Left renal pelvis (tissue), 4 donors: ENCODE data around the gene RHOJ. TPM values are rescaled to one million over a fixed set of nuclear protein-coding genes. Genes with fewer than 3 reads are reported as not detected.
"Not testable (repeated sequence)": the region's sequence is repeated elsewhere in the genome, so short reads cannot be mapped to it uniquely, and the experiment has no call there.

Experiments used
- DNase-seq, 4 donors: peaks; one replicate each; pipeline ENCODE4 v3.0.0-alpha.2; 2013; ENCODE audit warnings: low read depth in 4 of 4, low spot score in 3 of 4
- polyA plus RNA-seq, 4 donors: library from polyadenylated mRNA; unstranded; fragments of 120-200 nt; gene quantifications; one replicate each; pipeline ENCODE4 v1.2.1, GENCODE V29; 2013; ENCODE audit not compliant: insufficient read length in 4 of 4

Gene RHOJ
- polyA plus RNA-seq, 4 donors, result 19.5 to 25.0 (median 20.5) TPM

DNA sequence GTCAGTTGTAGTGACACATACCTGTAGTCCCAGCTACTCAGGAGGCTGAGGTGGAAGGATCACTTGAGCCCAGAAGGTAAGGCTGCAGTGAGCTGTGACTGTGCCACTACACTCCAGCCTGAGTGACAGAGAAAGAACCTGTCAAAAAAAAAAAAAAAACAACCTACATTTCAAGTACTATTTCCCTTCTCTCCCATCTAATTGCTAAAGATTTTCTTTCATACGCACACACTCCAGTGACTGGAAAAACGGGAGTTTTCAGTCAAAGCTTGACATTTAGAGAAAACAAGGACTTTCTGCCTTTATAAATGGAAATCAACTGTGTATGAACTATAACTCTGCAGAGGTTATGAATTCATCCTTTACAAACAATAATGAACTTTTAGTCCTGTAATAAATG lies 88.6 kb downstream of the RHOJ start:
- DNase-seq, result no peak

DNA sequence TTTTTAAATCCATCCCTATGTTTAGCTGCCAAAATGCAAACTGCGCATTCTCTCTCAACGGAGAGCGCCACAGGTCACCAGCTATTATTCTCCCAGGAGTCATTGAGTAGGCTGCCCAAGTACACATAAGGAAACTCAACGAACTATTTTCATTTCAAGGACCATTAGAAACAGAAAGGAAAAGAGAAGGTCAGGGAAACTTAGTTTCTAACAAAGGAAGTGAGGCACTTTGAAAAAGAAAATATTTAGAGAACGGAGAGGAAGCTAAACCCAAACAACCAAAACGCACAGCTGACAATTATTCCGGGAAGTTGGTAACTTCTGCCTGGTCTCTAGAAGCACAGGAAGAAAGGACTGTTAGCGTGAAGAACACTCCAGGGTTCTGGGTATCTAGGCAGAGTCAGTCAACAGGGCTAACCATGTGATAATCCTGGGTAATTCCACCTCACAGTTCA lies 91.0 kb downstream of the RHOJ start:
- DNase-seq, result no peak

DNA sequence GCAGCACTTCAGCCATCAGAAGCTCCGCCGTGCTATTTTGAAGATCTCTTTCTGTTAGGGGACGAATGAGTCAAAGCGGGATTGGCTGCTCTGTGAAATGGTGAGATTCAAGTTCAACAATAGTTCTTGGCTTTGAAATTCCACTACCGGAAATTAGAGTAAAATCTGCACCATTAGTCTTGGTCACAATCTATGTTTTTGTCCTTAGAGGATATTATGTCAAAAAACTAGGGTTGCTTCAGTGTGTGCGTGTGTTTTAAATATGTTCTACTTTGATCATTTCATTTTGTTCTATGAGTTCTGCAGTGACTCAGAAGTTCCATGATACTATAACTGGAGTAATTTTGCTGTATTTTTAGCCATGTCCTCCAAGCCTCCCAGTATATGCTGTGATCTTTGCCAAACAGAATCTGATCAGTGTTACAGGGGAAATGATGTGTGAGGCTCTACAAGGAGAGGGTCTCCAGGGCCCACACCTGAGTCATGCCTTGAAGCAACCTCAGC lies 91.9 kb downstream of the RHOJ start:
- DNase-seq, result no peak

DNA sequence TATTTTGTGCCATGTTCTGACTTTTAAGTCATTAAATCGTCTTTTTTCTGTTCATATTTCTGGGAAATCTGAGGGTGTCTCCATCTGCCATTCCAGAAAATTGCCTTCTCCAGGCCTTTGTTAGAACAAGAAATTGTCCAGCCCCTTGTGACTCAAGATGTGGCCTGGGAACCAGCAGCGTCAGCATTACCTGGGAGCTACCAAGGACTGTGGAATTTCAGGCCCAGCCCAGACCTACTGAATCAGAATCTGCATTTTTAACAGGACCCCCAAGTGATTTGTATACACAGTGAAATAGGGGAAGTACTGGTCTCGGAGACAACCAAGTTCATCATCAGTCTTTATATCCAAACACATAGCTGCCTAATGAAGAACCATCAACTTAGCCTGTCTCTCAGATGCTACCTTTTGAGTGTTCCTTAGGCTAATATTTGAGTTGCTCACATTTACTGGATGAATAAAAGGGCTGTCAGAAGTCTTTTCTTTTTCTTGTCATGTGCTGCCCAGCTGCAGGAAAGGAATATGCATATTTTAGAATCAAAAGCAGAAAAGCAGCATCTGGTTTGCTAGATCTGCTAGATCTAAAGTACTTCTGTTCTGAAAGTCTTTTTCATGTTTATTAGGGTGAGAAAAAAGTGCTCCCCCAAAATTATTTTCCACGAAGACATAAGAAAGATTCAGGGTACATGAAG lies 93.3 kb downstream of the RHOJ start:
- no peak for DNase-seq

DNA sequence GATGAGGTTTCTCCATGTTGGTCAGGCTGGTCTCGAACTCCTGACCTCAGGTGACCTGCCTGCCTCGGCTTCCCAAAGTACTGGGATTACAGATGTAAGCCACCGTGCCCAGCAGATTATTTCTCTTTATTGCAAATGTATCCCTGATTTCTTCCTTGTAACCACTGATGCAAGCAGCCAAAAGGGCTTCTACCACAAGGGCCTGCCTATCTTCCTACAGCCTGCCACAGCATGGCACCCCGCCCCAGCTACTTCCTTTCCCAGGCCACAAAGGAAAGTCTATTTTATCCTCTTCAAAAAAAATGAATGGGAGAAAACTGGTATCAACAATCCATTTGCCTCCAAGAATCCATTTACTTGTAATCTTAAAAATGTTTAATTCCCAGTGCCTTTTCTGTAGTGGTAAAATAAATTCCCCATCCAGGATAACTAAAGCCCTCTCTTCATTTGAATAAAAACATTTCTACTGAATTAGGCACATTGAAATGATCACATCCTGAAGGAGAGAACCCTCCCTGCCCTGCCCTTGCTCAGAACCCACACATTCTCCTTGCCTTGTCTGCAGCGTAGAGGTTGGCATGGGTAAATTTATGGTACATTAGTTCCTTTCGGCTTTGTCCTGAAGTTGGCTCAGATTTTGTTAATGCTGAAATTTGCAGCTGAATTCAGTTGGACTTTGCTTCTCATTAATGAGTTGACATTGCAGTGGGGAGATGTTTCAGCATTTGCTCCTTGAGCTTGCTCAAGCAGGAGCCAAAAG lies 95.3 kb downstream of the RHOJ start:
- no peak for DNase-seq

DNA sequence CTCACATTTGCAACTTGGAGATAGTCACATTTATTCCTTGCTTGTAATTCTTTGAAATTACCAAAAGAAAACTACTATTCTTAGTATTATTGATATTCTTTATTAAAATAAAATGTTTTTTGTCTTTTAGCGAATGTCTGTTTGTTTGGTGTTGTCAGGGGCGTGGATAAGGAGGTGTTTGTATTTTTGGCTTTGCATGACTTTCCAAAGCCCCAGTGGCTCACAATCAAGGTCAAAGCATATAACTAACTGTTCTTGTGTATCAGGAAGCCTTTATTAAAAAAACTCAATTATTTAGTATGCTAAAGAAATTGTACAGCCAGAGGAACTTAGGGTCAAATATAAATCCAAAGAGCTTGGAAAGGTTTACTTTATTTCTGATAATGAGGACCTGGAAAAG lies 96.6 kb downstream of the RHOJ start:
- DNase-seq, result no peak

DNA sequence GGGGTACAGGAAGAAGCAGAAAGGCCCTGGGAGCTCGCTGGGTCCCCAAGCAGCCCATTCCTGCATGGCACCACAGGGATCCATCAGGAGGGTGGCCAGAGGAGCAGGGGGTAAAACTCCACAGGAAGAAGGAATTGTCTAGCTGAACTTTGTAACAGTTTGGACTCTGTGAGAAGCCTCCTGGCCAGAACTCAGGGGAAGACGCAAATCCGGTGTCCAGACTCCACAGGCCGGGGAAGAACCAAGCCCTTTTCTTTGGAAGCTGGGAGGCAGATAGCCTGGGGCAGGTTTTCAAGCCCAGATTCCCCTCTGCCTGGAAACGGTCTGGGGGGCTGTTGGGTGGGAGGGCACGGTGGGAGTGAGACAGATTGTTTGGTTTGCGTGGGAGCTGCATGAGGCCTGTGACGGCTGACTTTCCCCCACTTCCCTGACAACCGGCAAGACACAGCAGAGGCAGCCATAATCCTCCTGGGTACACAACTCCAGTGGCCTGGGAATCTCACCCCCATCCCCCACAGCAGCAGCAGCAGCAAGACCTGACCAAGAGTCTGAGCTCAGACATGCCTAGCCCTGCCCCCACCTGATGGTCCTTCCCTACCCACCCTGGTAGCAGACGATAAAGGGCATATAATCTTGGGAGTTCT lies 97.8 kb downstream of the RHOJ start:
- no peak for DNase-seq

DNA sequence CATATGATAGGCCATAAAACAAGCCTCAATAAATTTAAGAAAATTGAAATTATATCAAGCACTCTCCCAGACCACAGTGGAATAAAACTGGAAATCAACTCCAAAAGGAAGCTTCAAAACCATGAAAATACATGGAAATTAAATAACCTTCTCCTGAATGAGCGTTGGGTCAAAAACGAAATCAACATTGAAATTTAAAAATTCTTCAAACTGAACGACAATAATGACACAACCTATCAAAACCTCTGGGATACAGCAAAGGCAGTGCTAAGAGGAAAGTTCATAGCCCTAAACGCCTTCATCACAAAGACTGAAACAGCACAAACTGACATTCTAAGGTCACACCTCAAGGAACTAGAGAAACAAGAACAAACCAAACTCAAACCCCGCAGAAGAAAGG lies 100.2 kb downstream of the RHOJ start:
- not testable (repeated sequence) for DNase-seq

DNA sequence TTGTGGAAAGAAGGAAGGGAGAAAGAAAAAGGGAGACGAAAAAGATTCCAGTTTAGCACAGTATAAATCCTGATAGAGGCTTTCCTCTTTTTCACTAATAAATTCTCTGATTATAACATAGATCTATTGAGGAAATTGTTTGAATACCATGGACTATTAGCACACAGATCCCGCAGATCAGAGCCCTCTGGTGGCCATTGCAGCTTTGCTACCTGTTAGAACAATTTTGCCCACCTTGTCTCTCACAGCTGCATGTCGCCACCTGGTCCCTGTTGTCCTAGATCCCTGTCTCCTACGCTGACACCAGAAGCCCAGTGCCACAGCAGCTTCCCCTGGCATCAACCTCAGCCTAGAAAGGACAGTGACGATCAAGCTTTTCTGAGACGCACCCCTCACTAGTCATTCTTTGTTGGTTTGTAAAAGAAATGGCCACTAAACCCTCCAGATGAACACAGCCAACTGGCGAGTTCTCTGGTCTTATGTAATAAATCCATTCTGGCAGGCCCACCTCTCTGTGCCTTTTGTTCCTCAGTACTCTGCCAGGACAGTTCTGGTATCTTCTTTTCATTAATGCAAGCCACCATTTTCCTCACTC lies 104.6 kb downstream of the RHOJ start:
- DNase-seq, result no peak

DNA sequence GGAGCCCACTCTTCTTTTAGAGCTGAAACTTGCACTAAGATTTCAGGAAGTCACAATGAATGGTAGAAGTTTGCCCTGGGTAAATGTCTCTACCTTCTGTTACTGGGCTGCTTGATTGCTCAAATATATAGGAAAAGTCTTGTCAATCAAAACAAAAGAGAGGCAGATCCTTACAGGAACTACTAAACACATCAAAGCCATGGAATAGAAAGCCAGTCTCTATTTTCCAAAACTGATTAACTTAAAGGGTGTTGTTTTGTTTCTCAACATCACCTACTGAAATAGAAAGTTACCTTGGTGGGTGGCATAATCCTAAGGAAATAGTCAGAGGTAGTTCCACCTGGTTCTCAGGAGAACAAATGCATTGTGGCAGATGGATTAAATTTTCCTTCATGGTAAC lies 114.6 kb downstream of the RHOJ start, which contains the start of gene GPHB5:
Gene GPHB5 (minus strand): TSS at position 101 of the 400 bp plus-strand sequence. CDS start 1,086 bp downstream, outside the sequence.
- DNase-seq, result no peak

DNA sequence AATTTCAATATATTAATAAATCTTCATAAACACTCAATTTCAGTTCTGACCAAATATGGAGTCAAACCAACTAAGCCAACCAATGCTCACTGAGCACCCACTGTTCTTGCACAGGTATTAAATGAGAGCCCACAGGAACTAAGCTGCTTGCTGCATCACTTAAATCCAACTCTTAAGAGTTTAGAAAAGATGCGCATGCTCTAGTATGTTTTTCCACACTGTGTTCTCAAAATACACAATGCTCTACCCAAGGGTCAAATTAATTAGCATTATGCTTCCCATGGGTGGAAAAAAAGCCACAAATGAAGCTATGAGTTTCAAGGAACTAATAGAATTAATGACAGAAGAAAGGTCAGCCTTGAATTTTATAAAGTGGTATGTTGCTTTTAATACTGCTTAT lies 118.2 kb downstream of the RHOJ start:
- DNase-seq, result no peak

DNA sequence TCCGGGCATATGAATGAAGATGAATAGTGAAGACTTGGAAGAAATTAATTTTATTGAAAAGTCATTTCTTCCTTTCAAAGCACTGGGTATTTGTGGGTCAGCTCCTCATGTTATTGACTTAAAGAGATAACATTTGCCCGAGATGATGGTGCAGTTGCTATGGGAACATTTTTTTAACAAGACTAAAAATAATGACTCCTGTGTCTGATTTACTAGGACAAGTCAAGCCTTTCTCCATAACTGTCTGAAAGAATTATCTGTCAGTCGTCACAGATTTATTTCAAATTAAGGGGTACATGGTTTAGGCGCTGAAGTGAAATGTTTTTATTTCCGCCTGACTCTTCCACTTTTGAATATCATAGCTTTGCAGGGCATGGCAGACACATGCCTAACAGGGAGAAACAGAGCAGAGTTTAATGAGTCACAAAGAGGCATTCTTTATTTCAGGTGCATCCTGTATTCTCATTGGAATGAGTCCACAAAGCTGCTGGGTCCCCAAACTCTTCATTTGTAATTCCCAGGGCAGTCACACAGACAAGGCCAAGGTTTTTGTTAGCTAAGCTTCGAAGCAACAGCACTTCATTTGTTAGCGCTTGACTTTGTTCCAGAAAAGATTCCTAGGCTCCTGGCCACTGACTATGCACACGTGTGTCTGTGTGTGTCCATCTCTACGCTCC lies 118.8 kb downstream of the RHOJ start:
- DNase-seq, result no peak

DNA sequence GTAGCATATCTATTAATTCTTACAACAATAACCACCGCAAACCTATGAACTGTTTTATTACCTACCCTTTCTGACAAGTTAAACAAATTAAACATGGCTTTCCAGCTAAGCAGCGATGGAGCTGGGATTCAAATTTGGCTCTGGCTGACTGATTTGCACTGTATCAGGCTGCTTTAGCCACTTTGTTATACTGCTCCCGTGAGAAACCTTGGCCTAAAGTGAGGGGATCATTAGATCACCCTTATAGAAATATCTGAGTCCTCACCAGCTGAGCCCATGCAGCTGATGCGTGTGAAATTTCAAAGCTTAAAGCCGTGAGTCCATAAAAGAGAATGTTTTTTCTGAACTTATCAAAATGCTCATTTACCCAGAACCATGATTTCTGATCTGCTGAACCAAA lies 122.6 kb downstream of the RHOJ start:
- DNase-seq, result no peak

DNA sequence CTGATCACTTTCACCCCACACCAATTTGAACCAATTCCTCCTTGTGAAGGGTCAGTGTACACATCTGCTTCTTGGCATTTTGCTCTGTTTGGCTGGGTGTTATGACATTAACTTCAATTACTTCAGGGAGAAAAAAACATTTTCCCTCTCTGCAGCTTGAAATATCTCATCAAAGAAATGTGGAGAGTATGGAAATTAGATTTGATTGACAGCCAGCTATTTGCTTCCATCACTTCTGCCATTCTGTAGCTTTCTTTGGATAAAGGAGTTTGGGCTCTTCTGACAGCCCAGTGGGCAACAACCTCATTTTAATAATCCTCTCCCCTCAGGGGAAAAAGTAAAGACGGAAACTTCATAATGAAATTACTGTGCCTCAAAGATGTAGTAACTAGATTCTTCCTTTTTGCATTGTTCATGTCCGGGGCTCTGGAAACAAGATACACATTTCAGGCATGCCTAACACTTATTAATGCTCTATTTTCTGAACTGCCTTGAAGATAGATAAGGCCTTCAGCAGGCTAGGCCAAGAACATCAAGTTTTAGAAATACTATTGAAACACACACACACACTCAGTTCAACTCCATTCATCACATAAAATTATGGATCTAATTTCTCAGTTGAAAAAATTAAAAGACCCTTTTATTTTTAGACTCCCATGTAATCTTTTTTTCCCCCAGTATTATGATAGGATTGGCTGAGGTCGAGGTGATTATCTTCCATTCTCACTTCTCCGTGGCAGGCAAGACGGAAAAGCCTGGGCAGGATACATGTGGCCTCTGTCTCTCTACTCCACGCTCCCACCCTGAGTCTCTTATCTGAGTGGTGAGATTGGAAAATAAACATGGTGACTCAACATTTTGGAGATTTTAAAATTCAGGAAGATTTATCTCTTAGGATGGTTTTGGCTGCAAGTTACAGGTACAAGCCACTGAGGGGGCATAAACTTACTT lies 124.8 kb downstream of the RHOJ start:
- DNase-seq, result no peak

DNA sequence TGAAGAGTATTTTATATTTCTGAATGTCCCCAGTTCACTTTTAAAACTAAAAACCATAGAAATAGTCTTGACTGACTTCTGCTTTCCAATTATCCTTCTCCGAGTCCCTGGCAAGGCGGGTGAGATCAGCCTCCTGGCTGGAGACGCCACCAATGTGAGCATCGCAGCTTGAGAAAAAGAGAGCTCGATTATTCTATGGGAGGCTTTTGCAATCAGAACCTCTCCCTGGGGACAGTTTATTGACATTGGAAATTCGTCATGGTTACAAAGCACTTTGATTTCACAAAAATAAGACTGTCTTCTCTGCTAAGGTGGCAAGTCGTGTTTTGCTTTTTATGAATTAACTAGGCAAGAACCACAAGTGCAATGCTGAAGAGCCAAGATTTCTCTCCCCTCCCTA lies 138.1 kb downstream of the RHOJ start:
- no peak for DNase-seq
